Ovary (tissue), 3 donors: ENCODE results near the gene NAV2.

ENCODE experiments used
- POLR2A ChIP-seq: fragments of 450-650 bp; IDR thresholded peaks from one replicate; pipeline ENCODE4 v1.6.1; 2017; ENCODE audit warnings: antibody characterized with exemption, mild to moderate bottlenecking, moderate library complexity
- TF ChIP-seq, protein P1 (sequence below), 3 donors: fragments of 450-650 bp in 2 of 3; fragments of 200-600 bp in 1 of 3; IDR thresholded peaks; one replicate each; pipeline versions ENCODE4 v1.5.1 to v1.8.0; 2016 to 2022; ENCODE audit warnings: antibody characterized with exemption in 3 of 3, mild to moderate bottlenecking in 1 of 3
- donor health status: DM: no; HTN: no; CAD: no.

GRCh38 chr11:20075627-20076026, 363.0 kb downstream of the NAV2 start:
- TF ChIP-seq, protein P1, sequence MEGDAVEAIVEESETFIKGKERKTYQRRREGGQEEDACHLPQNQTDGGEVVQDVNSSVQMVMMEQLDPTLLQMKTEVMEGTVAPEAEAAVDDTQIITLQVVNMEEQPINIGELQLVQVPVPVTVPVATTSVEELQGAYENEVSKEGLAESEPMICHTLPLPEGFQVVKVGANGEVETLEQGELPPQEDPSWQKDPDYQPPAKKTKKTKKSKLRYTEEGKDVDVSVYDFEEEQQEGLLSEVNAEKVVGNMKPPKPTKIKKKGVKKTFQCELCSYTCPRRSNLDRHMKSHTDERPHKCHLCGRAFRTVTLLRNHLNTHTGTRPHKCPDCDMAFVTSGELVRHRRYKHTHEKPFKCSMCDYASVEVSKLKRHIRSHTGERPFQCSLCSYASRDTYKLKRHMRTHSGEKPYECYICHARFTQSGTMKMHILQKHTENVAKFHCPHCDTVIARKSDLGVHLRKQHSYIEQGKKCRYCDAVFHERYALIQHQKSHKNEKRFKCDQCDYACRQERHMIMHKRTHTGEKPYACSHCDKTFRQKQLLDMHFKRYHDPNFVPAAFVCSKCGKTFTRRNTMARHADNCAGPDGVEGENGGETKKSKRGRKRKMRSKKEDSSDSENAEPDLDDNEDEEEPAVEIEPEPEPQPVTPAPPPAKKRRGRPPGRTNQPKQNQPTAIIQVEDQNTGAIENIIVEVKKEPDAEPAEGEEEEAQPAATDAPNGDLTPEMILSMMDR (IDR thresholded peaks at IDR 0.05): no peak
- TF ChIP-seq POLR2A: no peak
